GM23338 (cell line): ENCODE measurements around the gene TMEM179.
"Not testable (repeated sequence)": the region's sequence is repeated elsewhere in the genome, so short reads cannot be mapped to it uniquely, and the experiment has no call there.

Experiments used
- CREB1 ChIP-seq: fragments of 250-450 bp; sonication (Bioruptor Pico); IDR thresholded peaks from 2 replicates; pipeline ENCODE4 v1.5.0; 2020; ENCODE audit warnings: low read depth, mild to moderate bottlenecking, moderate library complexity
- EZH2 ChIP-seq: fragments of 200-600 bp; sonication (generic); IDR thresholded peaks from one replicate; pipeline ENCODE4 v1.8.0; 2017; ENCODE audit warnings: antibody characterized with exemption, mild to moderate bottlenecking, low read depth; ENCODE audit not compliant: unreplicated experiment
- EZH2phosphoT487 ChIP-seq: fragments of 200-600 bp; sonication (generic); IDR thresholded peaks from one replicate; pipeline ENCODE4 v1.8.1; 2018; ENCODE audit warnings: antibody characterized with exemption; ENCODE audit not compliant: unreplicated experiment
- JUNB ChIP-seq: IDR thresholded peaks from one replicate; pipeline ENCODE4 v1.6.1; 2016; ENCODE audit warnings: antibody characterized with exemption; ENCODE audit not compliant: unreplicated experiment
- NANOG ChIP-seq: IDR thresholded peaks from 2 replicates; pipeline ENCODE4 v1.6.1; 2016; ENCODE audit warnings: antibody characterized with exemption, borderline replicate concordance
- POLR2AphosphoS5 ChIP-seq: IDR thresholded peaks from 2 replicates; pipeline ENCODE4 v1.6.1; 2016; ENCODE audit warnings: antibody characterized with exemption, low read depth
- STAT1 ChIP-seq: IDR thresholded peaks from one replicate; pipeline ENCODE4 v1.6.1; 2016; ENCODE audit warnings: antibody characterized with exemption; ENCODE audit not compliant: unreplicated experiment
- ZNF114 ChIP-seq: fragments of 250-450 bp; sonication (Bioruptor Pico); IDR thresholded peaks from 2 replicates; pipeline ENCODE4 v1.5.0; 2020; ENCODE audit warnings: mild to moderate bottlenecking, moderate library complexity
- ZNF331 ChIP-seq: fragments of 250-450 bp; sonication (Bioruptor Pico); IDR thresholded peaks from 2 replicates; pipeline ENCODE4 v1.5.0; 2020; ENCODE audit warnings: low read depth, mild to moderate bottlenecking, moderate library complexity
- TF ChIP-seq, protein P1 (sequence below), 2 experiments: fragments of 200-600 bp in 1 of 2; sonication (generic) in 1 of 2; conservative IDR thresholded peaks; 2 replicates each; pipeline versions ENCODE4 v1.5.1 to v1.6.1; 2016 to 2017; ENCODE audit warnings: antibody characterized with exemption in 2 of 2, low read depth in 2 of 2, mild to moderate bottlenecking in 2 of 2, moderate library complexity in 1 of 2
- TF ChIP-seq, protein P2 (sequence below): IDR thresholded peaks from one replicate; pipeline ENCODE4 v1.6.1; 2018; ENCODE audit warnings: antibody characterized with exemption; ENCODE audit not compliant: unreplicated experiment
- TF ChIP-seq, protein P3 (sequence below): fragments of 250-450 bp; sonication (Bioruptor Pico); IDR thresholded peaks from 2 replicates; pipeline ENCODE4 v1.5.0; 2020; ENCODE audit warnings: mild to moderate bottlenecking, moderate library complexity
- TF ChIP-seq, protein P4 (sequence below): IDR thresholded peaks from 2 replicates; pipeline ENCODE4 v1.6.1; 2016; ENCODE audit warnings: antibody characterized with exemption

DNA sequence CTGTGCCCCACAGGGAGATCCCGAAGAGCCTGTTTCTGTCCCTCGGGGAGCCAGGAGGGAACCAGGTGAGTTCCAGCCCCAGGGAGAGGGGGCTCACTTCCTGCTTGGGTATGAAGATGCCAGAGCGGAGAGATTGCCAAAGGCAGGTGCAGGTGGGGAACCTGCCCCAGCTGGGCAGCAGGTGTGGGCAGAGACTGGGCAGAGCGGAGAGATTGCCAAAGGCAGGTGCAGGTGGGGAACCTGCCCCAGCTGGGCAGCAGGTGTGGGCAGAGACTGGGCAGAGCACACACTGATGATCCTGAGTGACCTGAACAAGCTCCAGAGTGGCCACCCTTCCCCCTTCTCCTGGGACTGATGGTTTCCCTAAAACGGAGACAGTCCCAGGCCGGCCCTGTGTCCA lies 24.6 kb downstream of the TMEM179 start:
- TF ChIP-seq, protein P1, sequence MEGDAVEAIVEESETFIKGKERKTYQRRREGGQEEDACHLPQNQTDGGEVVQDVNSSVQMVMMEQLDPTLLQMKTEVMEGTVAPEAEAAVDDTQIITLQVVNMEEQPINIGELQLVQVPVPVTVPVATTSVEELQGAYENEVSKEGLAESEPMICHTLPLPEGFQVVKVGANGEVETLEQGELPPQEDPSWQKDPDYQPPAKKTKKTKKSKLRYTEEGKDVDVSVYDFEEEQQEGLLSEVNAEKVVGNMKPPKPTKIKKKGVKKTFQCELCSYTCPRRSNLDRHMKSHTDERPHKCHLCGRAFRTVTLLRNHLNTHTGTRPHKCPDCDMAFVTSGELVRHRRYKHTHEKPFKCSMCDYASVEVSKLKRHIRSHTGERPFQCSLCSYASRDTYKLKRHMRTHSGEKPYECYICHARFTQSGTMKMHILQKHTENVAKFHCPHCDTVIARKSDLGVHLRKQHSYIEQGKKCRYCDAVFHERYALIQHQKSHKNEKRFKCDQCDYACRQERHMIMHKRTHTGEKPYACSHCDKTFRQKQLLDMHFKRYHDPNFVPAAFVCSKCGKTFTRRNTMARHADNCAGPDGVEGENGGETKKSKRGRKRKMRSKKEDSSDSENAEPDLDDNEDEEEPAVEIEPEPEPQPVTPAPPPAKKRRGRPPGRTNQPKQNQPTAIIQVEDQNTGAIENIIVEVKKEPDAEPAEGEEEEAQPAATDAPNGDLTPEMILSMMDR (conservative IDR thresholded peaks at IDR 0.05; ENCODE audit: low read depth in 2 of 2) = not testable (repeated sequence)
- TF ChIP-seq POLR2AphosphoS5; JUNB; EZH2; CREB1 (CRISPR knock-in tag); EZH2phosphoT487; ZNF114 (CRISPR knock-in tag); ZNF331 (CRISPR knock-in tag); NANOG; STAT1: not testable (repeated sequence)
- TF ChIP-seq, protein P2, sequence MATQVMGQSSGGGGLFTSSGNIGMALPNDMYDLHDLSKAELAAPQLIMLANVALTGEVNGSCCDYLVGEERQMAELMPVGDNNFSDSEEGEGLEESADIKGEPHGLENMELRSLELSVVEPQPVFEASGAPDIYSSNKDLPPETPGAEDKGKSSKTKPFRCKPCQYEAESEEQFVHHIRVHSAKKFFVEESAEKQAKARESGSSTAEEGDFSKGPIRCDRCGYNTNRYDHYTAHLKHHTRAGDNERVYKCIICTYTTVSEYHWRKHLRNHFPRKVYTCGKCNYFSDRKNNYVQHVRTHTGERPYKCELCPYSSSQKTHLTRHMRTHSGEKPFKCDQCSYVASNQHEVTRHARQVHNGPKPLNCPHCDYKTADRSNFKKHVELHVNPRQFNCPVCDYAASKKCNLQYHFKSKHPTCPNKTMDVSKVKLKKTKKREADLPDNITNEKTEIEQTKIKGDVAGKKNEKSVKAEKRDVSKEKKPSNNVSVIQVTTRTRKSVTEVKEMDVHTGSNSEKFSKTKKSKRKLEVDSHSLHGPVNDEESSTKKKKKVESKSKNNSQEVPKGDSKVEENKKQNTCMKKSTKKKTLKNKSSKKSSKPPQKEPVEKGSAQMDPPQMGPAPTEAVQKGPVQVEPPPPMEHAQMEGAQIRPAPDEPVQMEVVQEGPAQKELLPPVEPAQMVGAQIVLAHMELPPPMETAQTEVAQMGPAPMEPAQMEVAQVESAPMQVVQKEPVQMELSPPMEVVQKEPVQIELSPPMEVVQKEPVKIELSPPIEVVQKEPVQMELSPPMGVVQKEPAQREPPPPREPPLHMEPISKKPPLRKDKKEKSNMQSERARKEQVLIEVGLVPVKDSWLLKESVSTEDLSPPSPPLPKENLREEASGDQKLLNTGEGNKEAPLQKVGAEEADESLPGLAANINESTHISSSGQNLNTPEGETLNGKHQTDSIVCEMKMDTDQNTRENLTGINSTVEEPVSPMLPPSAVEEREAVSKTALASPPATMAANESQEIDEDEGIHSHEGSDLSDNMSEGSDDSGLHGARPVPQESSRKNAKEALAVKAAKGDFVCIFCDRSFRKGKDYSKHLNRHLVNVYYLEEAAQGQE = not testable (repeated sequence)
- TF ChIP-seq, protein P3, sequence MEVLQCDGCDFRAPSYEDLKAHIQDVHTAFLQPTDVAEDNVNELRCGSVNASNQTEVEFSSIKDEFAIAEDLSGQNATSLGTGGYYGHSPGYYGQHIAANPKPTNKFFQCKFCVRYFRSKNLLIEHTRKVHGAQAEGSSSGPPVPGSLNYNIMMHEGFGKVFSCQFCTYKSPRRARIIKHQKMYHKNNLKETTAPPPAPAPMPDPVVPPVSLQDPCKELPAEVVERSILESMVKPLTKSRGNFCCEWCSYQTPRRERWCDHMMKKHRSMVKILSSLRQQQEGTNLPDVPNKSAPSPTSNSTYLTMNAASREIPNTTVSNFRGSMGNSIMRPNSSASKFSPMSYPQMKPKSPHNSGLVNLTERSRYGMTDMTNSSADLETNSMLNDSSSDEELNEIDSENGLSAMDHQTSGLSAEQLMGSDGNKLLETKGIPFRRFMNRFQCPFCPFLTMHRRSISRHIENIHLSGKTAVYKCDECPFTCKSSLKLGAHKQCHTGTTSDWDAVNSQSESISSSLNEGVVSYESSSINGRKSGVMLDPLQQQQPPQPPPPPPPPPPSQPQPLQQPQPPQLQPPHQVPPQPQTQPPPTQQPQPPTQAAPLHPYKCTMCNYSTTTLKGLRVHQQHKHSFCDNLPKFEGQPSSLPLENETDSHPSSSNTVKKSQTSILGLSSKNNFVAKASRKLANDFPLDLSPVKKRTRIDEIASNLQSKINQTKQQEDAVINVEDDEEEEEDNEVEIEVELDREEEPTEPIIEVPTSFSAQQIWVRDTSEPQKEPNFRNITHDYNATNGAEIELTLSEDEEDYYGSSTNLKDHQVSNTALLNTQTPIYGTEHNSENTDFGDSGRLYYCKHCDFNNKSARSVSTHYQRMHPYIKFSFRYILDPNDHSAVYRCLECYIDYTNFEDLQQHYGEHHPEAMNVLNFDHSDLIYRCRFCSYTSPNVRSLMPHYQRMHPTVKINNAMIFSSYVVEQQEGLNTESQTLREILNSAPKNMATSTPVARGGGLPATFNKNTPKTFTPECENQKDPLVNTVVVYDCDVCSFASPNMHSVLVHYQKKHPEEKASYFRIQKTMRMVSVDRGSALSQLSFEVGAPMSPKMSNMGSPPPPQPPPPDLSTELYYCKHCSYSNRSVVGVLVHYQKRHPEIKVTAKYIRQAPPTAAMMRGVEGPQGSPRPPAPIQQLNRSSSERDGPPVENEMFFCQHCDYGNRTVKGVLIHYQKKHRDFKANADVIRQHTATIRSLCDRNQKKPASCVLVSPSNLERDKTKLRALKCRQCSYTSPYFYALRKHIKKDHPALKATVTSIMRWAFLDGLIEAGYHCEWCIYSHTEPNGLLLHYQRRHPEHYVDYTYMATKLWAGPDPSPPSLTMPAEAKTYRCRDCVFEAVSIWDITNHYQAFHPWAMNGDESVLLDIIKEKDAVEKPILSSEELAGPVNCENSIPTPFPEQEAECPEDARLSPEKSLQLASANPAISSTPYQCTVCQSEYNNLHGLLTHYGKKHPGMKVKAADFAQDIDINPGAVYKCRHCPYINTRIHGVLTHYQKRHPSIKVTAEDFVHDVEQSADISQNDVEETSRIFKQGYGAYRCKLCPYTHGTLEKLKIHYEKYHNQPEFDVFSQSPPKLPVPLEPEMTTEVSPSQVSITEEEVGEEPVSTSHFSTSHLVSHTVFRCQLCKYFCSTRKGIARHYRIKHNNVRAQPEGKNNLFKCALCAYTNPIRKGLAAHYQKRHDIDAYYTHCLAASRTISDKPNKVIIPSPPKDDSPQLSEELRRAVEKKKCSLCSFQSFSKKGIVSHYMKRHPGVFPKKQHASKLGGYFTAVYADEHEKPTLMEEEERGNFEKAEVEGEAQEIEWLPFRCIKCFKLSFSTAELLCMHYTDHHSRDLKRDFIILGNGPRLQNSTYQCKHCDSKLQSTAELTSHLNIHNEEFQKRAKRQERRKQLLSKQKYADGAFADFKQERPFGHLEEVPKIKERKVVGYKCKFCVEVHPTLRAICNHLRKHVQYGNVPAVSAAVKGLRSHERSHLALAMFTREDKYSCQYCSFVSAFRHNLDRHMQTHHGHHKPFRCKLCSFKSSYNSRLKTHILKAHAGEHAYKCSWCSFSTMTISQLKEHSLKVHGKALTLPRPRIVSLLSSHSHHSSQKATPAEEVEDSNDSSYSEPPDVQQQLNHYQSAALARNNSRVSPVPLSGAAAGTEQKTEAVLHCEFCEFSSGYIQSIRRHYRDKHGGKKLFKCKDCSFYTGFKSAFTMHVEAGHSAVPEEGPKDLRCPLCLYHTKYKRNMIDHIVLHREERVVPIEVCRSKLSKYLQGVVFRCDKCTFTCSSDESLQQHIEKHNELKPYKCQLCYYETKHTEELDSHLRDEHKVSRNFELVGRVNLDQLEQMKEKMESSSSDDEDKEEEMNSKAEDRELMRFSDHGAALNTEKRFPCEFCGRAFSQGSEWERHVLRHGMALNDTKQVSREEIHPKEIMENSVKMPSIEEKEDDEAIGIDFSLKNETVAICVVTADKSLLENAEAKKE = not testable (repeated sequence)
- TF ChIP-seq, protein P4, sequence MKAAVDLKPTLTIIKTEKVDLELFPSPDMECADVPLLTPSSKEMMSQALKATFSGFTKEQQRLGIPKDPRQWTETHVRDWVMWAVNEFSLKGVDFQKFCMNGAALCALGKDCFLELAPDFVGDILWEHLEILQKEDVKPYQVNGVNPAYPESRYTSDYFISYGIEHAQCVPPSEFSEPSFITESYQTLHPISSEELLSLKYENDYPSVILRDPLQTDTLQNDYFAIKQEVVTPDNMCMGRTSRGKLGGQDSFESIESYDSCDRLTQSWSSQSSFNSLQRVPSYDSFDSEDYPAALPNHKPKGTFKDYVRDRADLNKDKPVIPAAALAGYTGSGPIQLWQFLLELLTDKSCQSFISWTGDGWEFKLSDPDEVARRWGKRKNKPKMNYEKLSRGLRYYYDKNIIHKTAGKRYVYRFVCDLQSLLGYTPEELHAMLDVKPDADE = not testable (repeated sequence)
